Panc1 (cell line): Measurements from ENCODE around the gene DUT. TPM values are rescaled to one million over a fixed set of nuclear protein-coding genes. Genes with fewer than 3 reads are reported as not detected.

Source experiments
- ATAC-seq: fragments of 200-7000 bp; cut with Tn5 transposase; 2 replicates; pipeline ENCODE4 v1.9.1; 2020; ENCODE audit warnings: mild to moderate bottlenecking, moderate library complexity
- BruUV-seq: library from RNA; stranded (reverse); fragments of 400-500 nt; replicated peaks from 2 replicates; lab custom pipeline; 2021; lab: Mats Ljungman, UMichigan
- CTCF ChIA-PET: fragments of 300-600 bp; sonication (Branson Sonifier 250); formaldehyde crosslinking; loops from one replicate; lab custom pipeline; 2022; ENCODE audit warnings: antibody characterized with exemption; lab: Charles Lee
- POLR2A ChIA-PET: fragments of 300-600 bp; sonication (Branson Sonifier 250); formaldehyde crosslinking; loops from one replicate; lab custom pipeline; 2022; ENCODE audit warnings: antibody characterized with exemption; lab: Charles Lee
- DNase-seq: peaks from one replicate; pipeline ENCODE4 v3.0.0-alpha.2; 2010; ENCODE audit warnings: low read depth, low spot score
- H3K27ac ChIP-seq: 2 replicates; pipeline ENCODE4 v1.5.1; 2011; ENCODE audit warnings: mild to moderate bottlenecking, low read length, inconsistent platforms
- H3K27me3 ChIP-seq: fragments of 200-500 bp; sonication (Bioruptor generic); 2 replicates; pipeline ENCODE4 v1.6.0; 2014; ENCODE audit warnings: low read length, inconsistent platforms; ENCODE audit not compliant: control insufficient read depth, insufficient read depth
- H3K36me3 ChIP-seq: fragments of 200-500 bp; sonication (Bioruptor generic); 2 replicates; pipeline ENCODE4 v1.5.1; 2014; ENCODE audit warnings: inconsistent platforms, mild to moderate bottlenecking, low read length, moderate library complexity; ENCODE audit not compliant: control insufficient read depth, insufficient read depth
- H3K4me1 ChIP-seq: 2 replicates; pipeline ENCODE4 v1.5.1; 2011; ENCODE audit warnings: inconsistent platforms, mild to moderate bottlenecking, low read length, moderate library complexity; ENCODE audit not compliant: control insufficient read depth, insufficient read depth
- H3K4me3 ChIP-seq, 2 experiments: 2 replicates each; pipeline ENCODE4 v1.5.1; 2011 to 2012; ENCODE audit warnings: low read depth in 2 of 2, low read length in 2 of 2, mild to moderate bottlenecking in 2 of 2, inconsistent platforms in 1 of 2, moderate library complexity in 1 of 2
- H3K9me3 ChIP-seq: fragments of 200-500 bp; sonication (Bioruptor generic); 2 replicates; pipeline ENCODE4 v1.5.1; 2014; ENCODE audit warnings: low read depth, mild to moderate bottlenecking, inconsistent platforms, low read length, moderate library complexity; ENCODE audit not compliant: control insufficient read depth, insufficient read depth
- POLR2AphosphoS5 ChIP-seq: IDR thresholded peaks from 2 replicates; pipeline ENCODE4 v1.6.1; 2012; ENCODE audit warnings: mild to moderate bottlenecking, low read depth, low read length, moderate library complexity
- SIN3A ChIP-seq: IDR thresholded peaks from 2 replicates; pipeline ENCODE4 v1.6.1; 2012; ENCODE audit warnings: low read depth, mild to moderate bottlenecking, low read length, moderate library complexity, borderline replicate concordance; ENCODE audit not compliant: insufficient read depth
- TCF7L2 ChIP-seq: IDR thresholded peaks from 2 replicates; pipeline ENCODE4 v1.6.1; 2011; ENCODE audit warnings: mild to moderate bottlenecking, low read depth, low read length, inconsistent platforms
- in situ Hi-C: cut with HindIII; loops from 2 replicates; pipeline ENCODE4 v1.10.0; 2016; ENCODE audit warnings: low sequenced_read_pairs, low pct_unique_long_range_greater_than_20kb
- intact Hi-C: fragments of 100-400 bp; cut with micrococcal nuclease; formaldehyde crosslinking; loops from one replicate; pipeline ENCODE4 v1.10.0; 2022; ENCODE audit not compliant: unreplicated experiment
- total RNA-seq: library from RNA; stranded (reverse); gene quantifications from one replicate; pipeline ENCODE4 v1.2.1, GENCODE V29; 2021; ENCODE audit not compliant: unreplicated experiment
- TF ChIP-seq, protein P1 (sequence below), 2 experiments: IDR thresholded peaks; 2 replicates each; pipeline ENCODE4 v1.6.1; 2011 to 2012; ENCODE audit warnings: low read depth in 2 of 2, control low read depth in 1 of 2, low read length in 1 of 2, mild to moderate bottlenecking in 1 of 2, moderate library complexity in 1 of 2; ENCODE audit not compliant: insufficient read depth in 1 of 2
- TF ChIP-seq, protein P2 (sequence below): fragments of 450-650 bp; IDR thresholded peaks from 2 replicates; pipeline ENCODE4 v1.5.1; 2017; ENCODE audit warnings: mild to moderate bottlenecking

The DUT gene
- total RNA-seq, 1 experiment from 2014 or later = 220 TPM

DNA sequence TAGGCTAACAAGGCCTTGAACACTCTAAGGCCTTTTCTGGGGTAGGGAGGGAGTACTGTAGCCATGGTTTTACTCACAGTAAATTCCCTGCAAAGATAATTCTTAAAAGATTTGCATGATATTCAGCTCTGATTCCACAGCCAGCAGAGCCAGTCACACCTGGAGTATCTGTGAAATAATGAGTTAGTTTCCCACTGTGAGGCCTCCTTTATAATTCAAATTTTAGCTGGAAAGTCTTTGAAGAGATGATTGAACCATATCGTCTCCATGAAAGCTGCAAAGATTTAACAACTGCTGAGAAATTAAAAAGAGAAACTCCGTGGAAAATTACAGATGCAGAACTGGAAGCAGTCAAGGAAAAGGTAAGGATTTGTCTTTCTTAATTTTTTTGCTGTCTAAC lies 32.3 kb upstream of the DUT start:
- no peaks in the 10 kb centered on the region for H3K27me3 ChIP-seq
- no peak overlapping the region for H3K4me3 ChIP-seq
- H3K27ac ChIP-seq = no peak overlapping the region
- no peak for ATAC-seq
- DNase-seq = no peak
- in situ Hi-C loops (no loop called here), intact Hi-C loops (no loop called here)
- no peak for TF ChIP-seq SIN3A
- TF ChIP-seq TCF7L2 = no peak
- TF ChIP-seq, protein P1, sequence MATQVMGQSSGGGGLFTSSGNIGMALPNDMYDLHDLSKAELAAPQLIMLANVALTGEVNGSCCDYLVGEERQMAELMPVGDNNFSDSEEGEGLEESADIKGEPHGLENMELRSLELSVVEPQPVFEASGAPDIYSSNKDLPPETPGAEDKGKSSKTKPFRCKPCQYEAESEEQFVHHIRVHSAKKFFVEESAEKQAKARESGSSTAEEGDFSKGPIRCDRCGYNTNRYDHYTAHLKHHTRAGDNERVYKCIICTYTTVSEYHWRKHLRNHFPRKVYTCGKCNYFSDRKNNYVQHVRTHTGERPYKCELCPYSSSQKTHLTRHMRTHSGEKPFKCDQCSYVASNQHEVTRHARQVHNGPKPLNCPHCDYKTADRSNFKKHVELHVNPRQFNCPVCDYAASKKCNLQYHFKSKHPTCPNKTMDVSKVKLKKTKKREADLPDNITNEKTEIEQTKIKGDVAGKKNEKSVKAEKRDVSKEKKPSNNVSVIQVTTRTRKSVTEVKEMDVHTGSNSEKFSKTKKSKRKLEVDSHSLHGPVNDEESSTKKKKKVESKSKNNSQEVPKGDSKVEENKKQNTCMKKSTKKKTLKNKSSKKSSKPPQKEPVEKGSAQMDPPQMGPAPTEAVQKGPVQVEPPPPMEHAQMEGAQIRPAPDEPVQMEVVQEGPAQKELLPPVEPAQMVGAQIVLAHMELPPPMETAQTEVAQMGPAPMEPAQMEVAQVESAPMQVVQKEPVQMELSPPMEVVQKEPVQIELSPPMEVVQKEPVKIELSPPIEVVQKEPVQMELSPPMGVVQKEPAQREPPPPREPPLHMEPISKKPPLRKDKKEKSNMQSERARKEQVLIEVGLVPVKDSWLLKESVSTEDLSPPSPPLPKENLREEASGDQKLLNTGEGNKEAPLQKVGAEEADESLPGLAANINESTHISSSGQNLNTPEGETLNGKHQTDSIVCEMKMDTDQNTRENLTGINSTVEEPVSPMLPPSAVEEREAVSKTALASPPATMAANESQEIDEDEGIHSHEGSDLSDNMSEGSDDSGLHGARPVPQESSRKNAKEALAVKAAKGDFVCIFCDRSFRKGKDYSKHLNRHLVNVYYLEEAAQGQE (IDR thresholded peaks at IDR 0.05; ENCODE audit: insufficient read depth in 1 of 2, low read depth in 2 of 2, low read length in 1 of 2) = no peak
- no peak for TF ChIP-seq POLR2AphosphoS5
- TF ChIP-seq, protein P2, sequence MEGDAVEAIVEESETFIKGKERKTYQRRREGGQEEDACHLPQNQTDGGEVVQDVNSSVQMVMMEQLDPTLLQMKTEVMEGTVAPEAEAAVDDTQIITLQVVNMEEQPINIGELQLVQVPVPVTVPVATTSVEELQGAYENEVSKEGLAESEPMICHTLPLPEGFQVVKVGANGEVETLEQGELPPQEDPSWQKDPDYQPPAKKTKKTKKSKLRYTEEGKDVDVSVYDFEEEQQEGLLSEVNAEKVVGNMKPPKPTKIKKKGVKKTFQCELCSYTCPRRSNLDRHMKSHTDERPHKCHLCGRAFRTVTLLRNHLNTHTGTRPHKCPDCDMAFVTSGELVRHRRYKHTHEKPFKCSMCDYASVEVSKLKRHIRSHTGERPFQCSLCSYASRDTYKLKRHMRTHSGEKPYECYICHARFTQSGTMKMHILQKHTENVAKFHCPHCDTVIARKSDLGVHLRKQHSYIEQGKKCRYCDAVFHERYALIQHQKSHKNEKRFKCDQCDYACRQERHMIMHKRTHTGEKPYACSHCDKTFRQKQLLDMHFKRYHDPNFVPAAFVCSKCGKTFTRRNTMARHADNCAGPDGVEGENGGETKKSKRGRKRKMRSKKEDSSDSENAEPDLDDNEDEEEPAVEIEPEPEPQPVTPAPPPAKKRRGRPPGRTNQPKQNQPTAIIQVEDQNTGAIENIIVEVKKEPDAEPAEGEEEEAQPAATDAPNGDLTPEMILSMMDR = no peak
- H3K9me3 ChIP-seq = no peaks in the 10 kb centered on the region
- POLR2A ChIA-PET = no interaction called here
- CTCF ChIA-PET = no interaction called here
- H3K36me3 ChIP-seq = no peaks in the 10 kb centered on the region
- BruUV-seq = no TSS peak
- no peaks in the 10 kb centered on the region for H3K4me1 ChIP-seq

DNA sequence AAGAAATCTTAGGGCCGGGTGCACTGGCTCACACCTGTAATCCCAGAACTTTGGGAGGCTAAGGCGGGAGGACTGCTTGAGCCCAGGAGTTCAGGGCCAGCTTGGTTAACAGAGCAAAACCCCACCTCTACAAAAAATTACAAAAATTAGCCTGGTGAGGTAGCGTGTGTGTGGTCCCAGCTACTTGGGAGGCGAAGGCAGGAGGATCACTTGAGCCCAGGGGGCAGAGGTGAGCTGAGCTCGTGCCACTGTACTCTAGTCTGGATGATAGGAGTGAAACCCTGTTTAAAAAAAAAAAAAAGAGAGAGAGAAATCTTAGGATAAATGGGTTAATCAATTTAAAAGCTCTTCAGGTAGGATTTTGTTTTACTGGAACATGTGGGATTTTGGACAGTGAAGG lies 31.2 kb upstream of the DUT start:
- ATAC-seq = no peak
- TF ChIP-seq SIN3A (no peak), TCF7L2 (no peak), POLR2AphosphoS5 (no peak)
- TF ChIP-seq, protein P2 = no peak
- TF ChIP-seq, protein P1 (IDR thresholded peaks at IDR 0.05; ENCODE audit: insufficient read depth in 1 of 2, low read depth in 2 of 2, low read length in 1 of 2) = no peak
- no peak overlapping the region for H3K27ac ChIP-seq
- no peak overlapping the region for H3K4me3 ChIP-seq
- intact Hi-C loops (no loop called here), in situ Hi-C loops (no loop called here)
- no peaks in the 10 kb centered on the region for H3K9me3 ChIP-seq
- no peaks in the 10 kb centered on the region for H3K4me1 ChIP-seq
- BruUV-seq = no TSS peak
- DNase-seq = no peak
- no peaks in the 10 kb centered on the region for H3K27me3 ChIP-seq
- CTCF ChIA-PET = no interaction called here
- POLR2A ChIA-PET = no interaction called here
- no peaks in the 10 kb centered on the region for H3K36me3 ChIP-seq
